ENCODE data around the gene FSTL3.

The FSTL3 gene

GRCh38 chr19:677201-677600, 1.0 kb downstream of the FSTL3 start:
- H3K79me2 ChIP-seq (ENCODE audit: insufficient read depth, low read length) = peaks cover 9% of the 10 kb centered on the region
- no peak overlapping the region for H3K27ac ChIP-seq (ENCODE audit: low read length)
- H3K27me3 ChIP-seq (ENCODE audit: insufficient read depth, low read length, poor library complexity) = no peaks in the 10 kb centered on the region
- H3K4me1 ChIP-seq (ENCODE audit: insufficient read depth, low read length) = peaks cover 19% of the 10 kb centered on the region
- no peak overlapping the region for H3K9ac ChIP-seq (ENCODE audit: low read depth, low read length)
- H3K9me3 ChIP-seq (ENCODE audit: insufficient read depth, low read length, severe bottlenecking) = no peaks in the 10 kb centered on the region
- H2AFZ ChIP-seq (ENCODE audit: low read depth, low read length) = no peak overlapping the region
- TF ChIP-seq, protein P1, sequence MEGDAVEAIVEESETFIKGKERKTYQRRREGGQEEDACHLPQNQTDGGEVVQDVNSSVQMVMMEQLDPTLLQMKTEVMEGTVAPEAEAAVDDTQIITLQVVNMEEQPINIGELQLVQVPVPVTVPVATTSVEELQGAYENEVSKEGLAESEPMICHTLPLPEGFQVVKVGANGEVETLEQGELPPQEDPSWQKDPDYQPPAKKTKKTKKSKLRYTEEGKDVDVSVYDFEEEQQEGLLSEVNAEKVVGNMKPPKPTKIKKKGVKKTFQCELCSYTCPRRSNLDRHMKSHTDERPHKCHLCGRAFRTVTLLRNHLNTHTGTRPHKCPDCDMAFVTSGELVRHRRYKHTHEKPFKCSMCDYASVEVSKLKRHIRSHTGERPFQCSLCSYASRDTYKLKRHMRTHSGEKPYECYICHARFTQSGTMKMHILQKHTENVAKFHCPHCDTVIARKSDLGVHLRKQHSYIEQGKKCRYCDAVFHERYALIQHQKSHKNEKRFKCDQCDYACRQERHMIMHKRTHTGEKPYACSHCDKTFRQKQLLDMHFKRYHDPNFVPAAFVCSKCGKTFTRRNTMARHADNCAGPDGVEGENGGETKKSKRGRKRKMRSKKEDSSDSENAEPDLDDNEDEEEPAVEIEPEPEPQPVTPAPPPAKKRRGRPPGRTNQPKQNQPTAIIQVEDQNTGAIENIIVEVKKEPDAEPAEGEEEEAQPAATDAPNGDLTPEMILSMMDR (IDR thresholded peaks at IDR 0.05; ENCODE audit: borderline replicate concordance, extremely low read depth, low read length, poor library complexity, severe bottlenecking) = no peak
- no peak for TF ChIP-seq EZH2 (IDR thresholded peaks at IDR 0.05; ENCODE audit: borderline replicate concordance, low read depth, low read length, severe bottlenecking)
- DNase-seq (no peak), ATAC-seq (ENCODE audit: insufficient read depth, low read depth) (no peak)
- no peak overlapping the region for H3K4me2 ChIP-seq (ENCODE audit: insufficient read depth, low read length)
- peaks cover 18% of the 10 kb centered on the region for H4K20me1 ChIP-seq (ENCODE audit: insufficient read depth, low read length)
- H3K4me3 ChIP-seq (ENCODE audit: low read depth in 1 of 2, low read length in 2 of 2) = no peak overlapping the region
- H3K36me3 ChIP-seq (ENCODE audit: insufficient read depth, low read length) = no peaks in the 10 kb centered on the region; the same call in 1 of the 2 replicates

GRCh38 chr19:677601-678436, 1.6 kb downstream of the FSTL3 start:
- ATAC-seq (ENCODE audit: insufficient read depth, low read depth) = no peak
- H3K9me3 ChIP-seq (ENCODE audit: insufficient read depth, low read length, severe bottlenecking) = no peaks in the 10 kb centered on the region
- no peak for TF ChIP-seq EZH2 (IDR thresholded peaks at IDR 0.05; ENCODE audit: borderline replicate concordance, low read depth, low read length, severe bottlenecking)
- TF ChIP-seq, protein P1 (IDR thresholded peaks at IDR 0.05; ENCODE audit: borderline replicate concordance, extremely low read depth, low read length, poor library complexity, severe bottlenecking) = no peak
- H3K36me3 ChIP-seq (ENCODE audit: insufficient read depth, low read length) = no peaks in the 10 kb centered on the region; the same call in 1 of the 2 replicates
- H3K4me3 ChIP-seq (ENCODE audit: low read depth in 1 of 2, low read length in 2 of 2) = no peak overlapping the region
- no peak overlapping the region for H2AFZ ChIP-seq (ENCODE audit: low read depth, low read length)
- peaks cover 18% of the 10 kb centered on the region for H4K20me1 ChIP-seq (ENCODE audit: insufficient read depth, low read length)
- no peak overlapping the region for H3K27ac ChIP-seq (ENCODE audit: low read length)
- H3K9ac ChIP-seq (ENCODE audit: low read depth, low read length) = no peak overlapping the region
- H3K4me1 ChIP-seq (ENCODE audit: insufficient read depth, low read length) = peaks cover 19% of the 10 kb centered on the region
- no peak for DNase-seq
- H3K79me2 ChIP-seq (ENCODE audit: insufficient read depth, low read length) = peaks cover 9% of the 10 kb centered on the region
- H3K27me3 ChIP-seq (ENCODE audit: insufficient read depth, low read length, poor library complexity) = no peaks in the 10 kb centered on the region
- no peak overlapping the region for H3K4me2 ChIP-seq (ENCODE audit: insufficient read depth, low read length)

- Histone ChIP-seq H2AFZ (ENCODE audit: low read depth, low read length) (no peak overlapping the region), H4K20me1 (ENCODE audit: insufficient read depth, low read length) (peaks cover 18% of the 10 kb centered on the region), H3K4me1 (ENCODE audit: insufficient read depth, low read length) (peaks cover 19% of the 10 kb centered on the region), H3K9ac (ENCODE audit: low read depth, low read length) (peak overlapping the region; percentile 100), H3K4me2 (ENCODE audit: insufficient read depth, low read length) (peak overlapping the region; percentile 92), H3K27ac (ENCODE audit: low read length) (no peak overlapping the region), H3K79me2 (ENCODE audit: insufficient read depth, low read length) (peaks cover 9% of the 10 kb centered on the region), H3K4me3 (ENCODE audit: low read depth in 1 of 2, low read length in 2 of 2) (peak overlapping the region in 1 of 2 experiments; percentile 91; a peak in 2 of 4 replicates), H3K9me3 (ENCODE audit: insufficient read depth, low read length, severe bottlenecking) (no peaks in the 10 kb centered on the region), H3K27me3 (ENCODE audit: insufficient read depth, low read length, poor library complexity) (no peaks in the 10 kb centered on the region), H3K36me3 (ENCODE audit: insufficient read depth, low read length) (no peaks in the 10 kb centered on the region; the same call in 1 of the 2 replicates)
- ATAC-seq (ENCODE audit: insufficient read depth, low read depth) (no peak), DNase-seq (no peak)
- no peak for TF ChIP-seq EZH2 (IDR thresholded peaks at IDR 0.05; ENCODE audit: borderline replicate concordance, low read depth, low read length, severe bottlenecking)
- TF ChIP-seq, protein P1 (IDR thresholded peaks at IDR 0.05; ENCODE audit: borderline replicate concordance, extremely low read depth, low read length, poor library complexity, severe bottlenecking) = no peak
These were observed 2.7 kb downstream of the FSTL3 start for GRCh38 chr19:678791-679388.

Measured in DND-41 (cell line).